ENCODE results near the gene SLC6A13.

DNA sequence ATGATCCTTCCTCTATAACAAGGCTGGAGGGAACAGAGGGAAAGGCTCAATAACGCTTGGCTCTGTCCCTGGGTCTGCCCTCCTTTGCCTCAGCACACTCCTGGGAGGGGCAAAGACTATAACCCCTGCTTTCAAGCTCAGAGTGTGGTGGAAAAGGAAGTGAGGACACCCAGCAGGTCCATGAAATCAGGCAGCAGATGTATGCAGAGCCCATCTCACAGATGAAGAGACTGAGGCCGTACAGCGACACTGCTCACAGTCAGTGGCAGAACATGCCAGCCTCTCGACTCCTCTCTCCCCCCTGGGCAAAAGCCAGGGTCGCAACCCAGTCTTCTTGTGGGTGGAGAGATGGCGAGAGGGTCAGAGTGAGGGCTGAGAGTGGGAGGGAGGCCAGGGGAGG lies 88.5 kb downstream of the SLC6A13 start:
- TF ChIP-seq, protein P1, sequence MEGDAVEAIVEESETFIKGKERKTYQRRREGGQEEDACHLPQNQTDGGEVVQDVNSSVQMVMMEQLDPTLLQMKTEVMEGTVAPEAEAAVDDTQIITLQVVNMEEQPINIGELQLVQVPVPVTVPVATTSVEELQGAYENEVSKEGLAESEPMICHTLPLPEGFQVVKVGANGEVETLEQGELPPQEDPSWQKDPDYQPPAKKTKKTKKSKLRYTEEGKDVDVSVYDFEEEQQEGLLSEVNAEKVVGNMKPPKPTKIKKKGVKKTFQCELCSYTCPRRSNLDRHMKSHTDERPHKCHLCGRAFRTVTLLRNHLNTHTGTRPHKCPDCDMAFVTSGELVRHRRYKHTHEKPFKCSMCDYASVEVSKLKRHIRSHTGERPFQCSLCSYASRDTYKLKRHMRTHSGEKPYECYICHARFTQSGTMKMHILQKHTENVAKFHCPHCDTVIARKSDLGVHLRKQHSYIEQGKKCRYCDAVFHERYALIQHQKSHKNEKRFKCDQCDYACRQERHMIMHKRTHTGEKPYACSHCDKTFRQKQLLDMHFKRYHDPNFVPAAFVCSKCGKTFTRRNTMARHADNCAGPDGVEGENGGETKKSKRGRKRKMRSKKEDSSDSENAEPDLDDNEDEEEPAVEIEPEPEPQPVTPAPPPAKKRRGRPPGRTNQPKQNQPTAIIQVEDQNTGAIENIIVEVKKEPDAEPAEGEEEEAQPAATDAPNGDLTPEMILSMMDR (IDR thresholded peaks at IDR 0.05): no peak
- TF ChIP-seq EP300 (IDR thresholded peaks at IDR 0.05) (no peak), POLR2A (IDR thresholded peaks at IDR 0.05) (no peak)
